Hepatocyte (in vitro differentiated cells): Measurements from ENCODE around the gene FGF19. TPM values are rescaled to one million over a fixed set of nuclear protein-coding genes. Genes with fewer than 3 reads are reported as not detected.

ENCODE experiments used
- DNase-seq: peaks from one replicate; pipeline ENCODE4 v3.0.0-alpha.2; 2016; ENCODE audit warnings: low spot score
- H2AFZ ChIP-seq: fragments of 200-600 bp; sonication (generic); 2 replicates; pipeline ENCODE4 v1.6.0; 2016; ENCODE audit warnings: antibody characterized with exemption, mild to moderate bottlenecking
- H3K27ac ChIP-seq: fragments of 200-600 bp; sonication (generic); 2 replicates; pipeline ENCODE4 v1.5.1; 2016; ENCODE audit warnings: mild to moderate bottlenecking
- H3K27me3 ChIP-seq: fragments of 200-600 bp; sonication (generic); 2 replicates; pipeline ENCODE4 v1.6.1; 2016
- H3K36me3 ChIP-seq: fragments of 200-600 bp; sonication (generic); replicated peaks from 2 replicates; pipeline ENCODE4 v1.5.1; 2016; ENCODE audit warnings: low read depth; ENCODE audit not compliant: insufficient read depth
- H3K4me1 ChIP-seq: fragments of 200-600 bp; sonication (generic); 2 replicates; pipeline ENCODE4 v1.5.1; 2016; ENCODE audit warnings: mild to moderate bottlenecking, moderate library complexity; ENCODE audit not compliant: insufficient read depth
- H3K4me2 ChIP-seq: fragments of 200-600 bp; sonication (generic); 2 replicates; pipeline ENCODE4 v1.6.0; 2016
- H3K4me3 ChIP-seq: fragments of 200-600 bp; sonication (generic); 2 replicates; pipeline ENCODE4 v1.5.1; 2016; ENCODE audit warnings: mild to moderate bottlenecking
- H3K79me2 ChIP-seq: fragments of 200-600 bp; sonication (generic); 2 replicates; pipeline ENCODE4 v1.6.0; 2017; ENCODE audit warnings: mild to moderate bottlenecking
- H3K9me2 ChIP-seq: fragments of 200-600 bp; sonication (generic); replicated peaks from 2 replicates; pipeline ENCODE4 v1.6.0; 2017; ENCODE audit warnings: mild to moderate bottlenecking; ENCODE audit not compliant: insufficient read depth
- H3K9me3 ChIP-seq: fragments of 200-600 bp; sonication (generic); 2 replicates; pipeline ENCODE4 v1.5.1; 2016; ENCODE audit warnings: low read depth, mild to moderate bottlenecking
- H4K20me1 ChIP-seq: fragments of 200-600 bp; sonication (generic); 2 replicates; pipeline ENCODE4 v1.6.0; 2016; ENCODE audit warnings: mild to moderate bottlenecking; ENCODE audit not compliant: insufficient read depth, poor library complexity, severe bottlenecking
- CTCF ChIP-seq: fragments of 200-600 bp; sonication (generic); IDR thresholded peaks from 2 replicates; pipeline ENCODE4 v1.5.1; 2016; ENCODE audit warnings: antibody characterized with exemption, mild to moderate bottlenecking; ENCODE audit not compliant: poor library complexity
- EZH2 ChIP-seq: fragments of 200-600 bp; sonication (generic); IDR thresholded peaks from 2 replicates; pipeline ENCODE4 v1.6.1; 2016; ENCODE audit warnings: antibody characterized with exemption, mild to moderate bottlenecking, borderline replicate concordance
- EZH2phosphoT487 ChIP-seq: fragments of 200-600 bp; sonication (generic); IDR thresholded peaks from one replicate; pipeline ENCODE4 v1.6.1; 2018; ENCODE audit warnings: antibody characterized with exemption, mild to moderate bottlenecking, low read depth, moderate library complexity; ENCODE audit not compliant: unreplicated experiment, severe bottlenecking
- WGBS: methylation state at CpG from one replicate; pipeline ENCODE4 v1.1.6; 2016; ENCODE audit warnings: low lambda C conversion rate; ENCODE audit errors: missing lambda C conversion rate; 5-methylcytosine and 5-hydroxymethylcytosine counted together
- polyA plus RNA-seq: library from polyadenylated mRNA; unstranded; fragments of >200 nt; fragmentation: Nextera tagmentation; extraction: Ambion mirVana; gene quantifications from 2 replicates; pipeline ENCODE4 v1.2.1, GENCODE V29; 2016
- total RNA-seq: library from RNA; depleted of rRNA; stranded (reverse); fragments of >200 nt; gene quantifications from 2 replicates; pipeline ENCODE4 v1.2.3, GENCODE V29; 2014

FGF19 gene
- total and polyA plus RNA-seq, 2 experiments from 2014 or later = 1.0 TPM; not detected in 1

- Histone ChIP-seq H3K79me2 (no peaks in the 10 kb centered on the region), H3K4me1 (no peaks in the 10 kb centered on the region), H3K27ac (no peak overlapping the region), H3K4me2 (peak overlapping the region; percentile 71), H3K9me3 (no peaks in the 10 kb centered on the region), H3K36me3 (no peaks in the 10 kb centered on the region), H3K9me2 (no peaks in the 10 kb centered on the region), H2AFZ (no peak overlapping the region), H3K4me3 (no peak overlapping the region), H4K20me1 (no peaks in the 10 kb centered on the region), H3K27me3 (no peaks in the 10 kb centered on the region)
- TF ChIP-seq EZH2phosphoT487 = no peak
- no peak for TF ChIP-seq EZH2
- TF ChIP-seq CTCF = no peak
- WGBS = 69% methylated on average over 8 of the region's 8 CpGs
- DNase-seq = no peak
Observed at GRCh38 chr11:69685348-69685747, 18.5 kb downstream of the FGF19 start.

GRCh38 chr11:69684651-69685050, 19.2 kb downstream of the FGF19 start:
- H3K9me3 ChIP-seq = no peaks in the 10 kb centered on the region
- no peaks in the 10 kb centered on the region for H4K20me1 ChIP-seq
- DNase-seq = no peak
- WGBS = 85% methylated on average over 11 of the region's 11 CpGs
- no peaks in the 10 kb centered on the region for H3K9me2 ChIP-seq
- no peak overlapping the region for H3K4me3 ChIP-seq
- no peaks in the 10 kb centered on the region for H3K36me3 ChIP-seq
- H3K4me1 ChIP-seq = no peaks in the 10 kb centered on the region
- H2AFZ ChIP-seq = no peak overlapping the region
- H3K27me3 ChIP-seq = no peaks in the 10 kb centered on the region
- no peaks in the 10 kb centered on the region for H3K79me2 ChIP-seq
- no peak overlapping the region for H3K27ac ChIP-seq
- H3K4me2 ChIP-seq = no peak overlapping the region
- TF ChIP-seq EZH2phosphoT487 (no peak), CTCF (no peak), EZH2 (no peak)

GRCh38 chr11:69683764-69684333, 20.0 kb downstream of the FGF19 start:
- Histone ChIP-seq H3K9me2 (no peaks in the 10 kb centered on the region), H3K9me3 (no peaks in the 10 kb centered on the region), H3K4me2 (no peak overlapping the region), H4K20me1 (no peaks in the 10 kb centered on the region), H2AFZ (no peak overlapping the region), H3K4me3 (no peak overlapping the region), H3K27ac (no peak overlapping the region), H3K4me1 (no peaks in the 10 kb centered on the region), H3K79me2 (no peaks in the 10 kb centered on the region), H3K36me3 (no peaks in the 10 kb centered on the region), H3K27me3 (no peaks in the 10 kb centered on the region)
- TF ChIP-seq CTCF = peak; percentile 43
- no peak for TF ChIP-seq EZH2phosphoT487
- 64% methylated on average over 9 of the region's 9 CpGs for whole genome bisulfite sequencing
- DNase-seq = no peak
